WTC11 (cell line): ENCODE data around the gene TMEM245. TPM values are rescaled to one million over a fixed set of nuclear protein-coding genes. Genes with fewer than 3 reads are reported as not detected.

Experiments used
- ATAC-seq: fragments of 200-7000 bp; cut with Tn5 transposase; 2 replicates; pipeline ENCODE4 v1.10.0; 2021; ENCODE audit warnings: mild to moderate bottlenecking, moderate library complexity
- CTCF ChIA-PET: fragments of 300-600 bp; sonication (Branson Sonifier 250); formaldehyde crosslinking; loops from one replicate; lab custom pipeline; 2021; ENCODE audit warnings: antibody characterized with exemption; lab: Charles Lee
- POLR2A ChIA-PET: fragments of 350-600 bp; sonication (Branson Sonifier 250); formaldehyde crosslinking; loops from one replicate; lab custom pipeline; 2021; ENCODE audit warnings: antibody characterized with exemption; lab: Charles Lee
- DNase-seq: peaks from one replicate; pipeline ENCODE4 v3.0.0; 2021; ENCODE audit warnings: low spot score
- H3K27ac Mint-ChIP-seq: 2 replicates; pipeline ENCODE4 v1.8.0; 2021; ENCODE audit warnings: mixed read lengths
- H3K27me3 Mint-ChIP-seq: 2 replicates; pipeline ENCODE4 v1.8.0; 2021; ENCODE audit warnings: low read depth, mild to moderate bottlenecking, moderate library complexity, mixed read lengths
- H3K36me3 Mint-ChIP-seq: 2 replicates; pipeline ENCODE4 v1.8.0; 2021; ENCODE audit warnings: mixed read lengths
- H3K4me1 Mint-ChIP-seq: 2 replicates; pipeline ENCODE4 v1.8.0; 2022; ENCODE audit warnings: mixed read lengths
- H3K4me3 Mint-ChIP-seq: 2 replicates; pipeline ENCODE4 v1.8.0; 2021; ENCODE audit warnings: mild to moderate bottlenecking, moderate library complexity, mixed read lengths
- H3K9me3 Mint-ChIP-seq: 2 replicates; pipeline ENCODE4 v1.8.0; 2021; ENCODE audit warnings: mixed read lengths
- CBFB ChIP-seq: sonication (generic); formaldehyde crosslinking; IDR thresholded peaks from 2 replicates; pipeline ENCODE4 v1.8.1; 2022; ENCODE audit warnings: mild to moderate bottlenecking, low read depth, missing genetic modification reagents
- CREM ChIP-seq: sonication (generic); formaldehyde crosslinking; IDR thresholded peaks from 2 replicates; pipeline ENCODE4 v1.8.1; 2022; ENCODE audit warnings: mild to moderate bottlenecking, missing genetic modification reagents, moderate library complexity
- EMX1 ChIP-seq: fragments of 250-450 bp; sonication (Bioruptor Pico); IDR thresholded peaks from 2 replicates; pipeline ENCODE4 v1.8.0; 2021; ENCODE audit warnings: mild to moderate bottlenecking
- ESRRA ChIP-seq: sonication (generic); formaldehyde crosslinking; IDR thresholded peaks from 2 replicates; pipeline ENCODE4 v1.8.1; 2022; ENCODE audit warnings: mild to moderate bottlenecking, missing genetic modification reagents, borderline replicate concordance
- FOXP1 ChIP-seq: sonication (generic); formaldehyde crosslinking; IDR thresholded peaks from 2 replicates; pipeline ENCODE4 v1.8.0; 2022; ENCODE audit warnings: missing genetic modification reagents, mild to moderate bottlenecking, moderate library complexity, borderline replicate concordance
- IRF2 ChIP-seq: sonication (generic); formaldehyde crosslinking; IDR thresholded peaks from 2 replicates; pipeline ENCODE4 v1.8.0; 2022; ENCODE audit warnings: low read depth, missing genetic modification reagents, borderline replicate concordance
- MXD4 ChIP-seq: fragments of 250-450 bp; sonication (Bioruptor Pico); IDR thresholded peaks from 2 replicates; pipeline ENCODE4 v1.8.0; 2021; ENCODE audit warnings: mild to moderate bottlenecking, moderate library complexity, borderline replicate concordance
- NFATC4 ChIP-seq: fragments of 250-450 bp; sonication (Bioruptor Pico); IDR thresholded peaks from 2 replicates; pipeline ENCODE4 v1.9.0; 2021; ENCODE audit warnings: mild to moderate bottlenecking
- NFYB ChIP-seq: sonication (generic); formaldehyde crosslinking; conservative IDR thresholded peaks from 2 replicates; pipeline ENCODE4 v1.8.0; 2022; ENCODE audit warnings: low read depth, missing genetic modification reagents
- NR1H2 ChIP-seq: sonication (generic); formaldehyde crosslinking; IDR thresholded peaks from 2 replicates; pipeline ENCODE4 v1.9.0; 2021; ENCODE audit warnings: mild to moderate bottlenecking, moderate library complexity, missing genetic modification reagents
- RORB ChIP-seq: fragments of 250-450 bp; sonication (Bioruptor Pico); IDR thresholded peaks from 2 replicates; pipeline ENCODE4 v1.9.0; 2021; ENCODE audit warnings: mild to moderate bottlenecking
- TCF7 ChIP-seq: sonication (generic); formaldehyde crosslinking; IDR thresholded peaks from 2 replicates; pipeline ENCODE4 v1.8.0; 2022; ENCODE audit warnings: mild to moderate bottlenecking, low read depth, missing genetic modification reagents, moderate library complexity
- ZNF138 ChIP-seq: sonication (generic); formaldehyde crosslinking; conservative IDR thresholded peaks from 2 replicates; pipeline ENCODE4 v1.8.1; 2022; ENCODE audit warnings: mild to moderate bottlenecking, moderate library complexity, missing genetic modification reagents
- total RNA-seq: library from RNA; stranded (reverse); gene quantifications from 3 replicates; pipeline ENCODE4 v1.2.3, GENCODE V29; 2021
- TF ChIP-seq, protein P1 (sequence below): fragments of 250-450 bp; sonication (Bioruptor Pico); conservative IDR thresholded peaks from 2 replicates; pipeline ENCODE4 v1.9.0; 2021; ENCODE audit warnings: mild to moderate bottlenecking
- TF ChIP-seq, protein P2 (sequence below): sonication (generic); formaldehyde crosslinking; IDR thresholded peaks from 2 replicates; pipeline ENCODE4 v1.8.1; 2023; ENCODE audit warnings: mild to moderate bottlenecking, missing genetic modification reagents, moderate library complexity
- TF ChIP-seq, protein P3 (sequence below): sonication (generic); formaldehyde crosslinking; conservative IDR thresholded peaks from 2 replicates; pipeline ENCODE4 v1.8.1; 2022; ENCODE audit warnings: mild to moderate bottlenecking, missing genetic modification reagents
- TF ChIP-seq, protein P4 (sequence below): sonication (generic); formaldehyde crosslinking; IDR thresholded peaks from 2 replicates; pipeline ENCODE4 v1.8.0; 2023; ENCODE audit warnings: missing genetic modification reagents
- TF ChIP-seq, protein P5 (sequence below): fragments of 250-450 bp; sonication (Bioruptor Pico); IDR thresholded peaks from 2 replicates; pipeline ENCODE4 v2.1.2; 2022; ENCODE audit warnings: mild to moderate bottlenecking, moderate library complexity
- TF ChIP-seq, protein P6 (sequence below): sonication (generic); formaldehyde crosslinking; IDR thresholded peaks from 2 replicates; pipeline ENCODE4 v1.8.1; 2023; ENCODE audit warnings: mild to moderate bottlenecking, missing genetic modification reagents
- TF ChIP-seq, protein P7 (sequence below): sonication (generic); formaldehyde crosslinking; IDR thresholded peaks from 2 replicates; pipeline ENCODE4 v1.8.1; 2022; ENCODE audit warnings: low read depth, mild to moderate bottlenecking, moderate library complexity, missing genetic modification reagents, borderline replicate concordance
- TF ChIP-seq, protein P8 (sequence below): sonication (generic); formaldehyde crosslinking; IDR thresholded peaks from 2 replicates; pipeline ENCODE4 v1.8.1; 2023; ENCODE audit warnings: mild to moderate bottlenecking, missing genetic modification reagents, moderate library complexity

The TMEM245 gene
- total RNA-seq, 1 experiment from 2014 or later, result 40.8 TPM

DNA sequence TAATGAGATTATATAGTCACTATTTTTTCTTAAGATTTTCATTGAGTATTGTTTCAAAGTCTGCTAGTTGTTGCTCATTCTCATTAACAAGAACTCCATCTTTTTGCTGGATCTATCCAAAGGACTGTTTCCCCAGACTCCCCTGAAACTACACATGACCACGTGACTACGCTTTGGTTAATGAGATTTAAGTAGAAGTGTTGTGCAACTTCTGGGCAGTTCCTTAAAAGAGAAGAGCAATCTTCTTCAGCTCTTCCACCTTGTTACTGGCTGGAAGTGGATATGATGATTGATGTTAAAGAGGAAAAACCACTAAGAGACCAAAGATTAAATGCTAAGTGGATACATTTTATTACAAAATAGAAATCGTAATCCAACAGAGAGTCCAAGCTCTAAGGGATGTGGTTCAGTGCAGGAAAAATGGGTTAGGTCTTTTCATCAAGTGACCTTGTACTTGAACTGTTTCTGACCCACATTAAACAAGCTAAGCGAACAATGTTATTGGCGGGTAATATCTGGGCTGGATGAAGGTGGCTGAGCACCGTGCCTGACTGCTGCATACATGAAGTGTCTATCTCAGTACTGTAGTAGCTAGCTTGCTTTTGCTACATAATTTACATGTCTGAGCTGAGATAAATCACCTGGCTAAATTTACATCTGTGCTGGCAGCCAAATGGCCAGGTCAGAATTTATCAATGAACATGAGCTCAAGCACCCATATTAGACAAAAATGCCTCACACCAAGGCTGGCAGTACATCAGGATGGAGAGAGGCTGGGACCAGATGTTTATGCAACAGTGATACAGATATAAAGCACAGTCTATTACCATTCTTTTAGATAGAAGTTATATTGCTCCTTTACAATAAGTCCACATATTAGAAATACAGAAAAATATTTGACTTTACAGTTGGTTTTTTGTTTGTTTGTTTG is 98.9 kb downstream of the TMEM245 start (continued):
- TF ChIP-seq, protein P1, sequence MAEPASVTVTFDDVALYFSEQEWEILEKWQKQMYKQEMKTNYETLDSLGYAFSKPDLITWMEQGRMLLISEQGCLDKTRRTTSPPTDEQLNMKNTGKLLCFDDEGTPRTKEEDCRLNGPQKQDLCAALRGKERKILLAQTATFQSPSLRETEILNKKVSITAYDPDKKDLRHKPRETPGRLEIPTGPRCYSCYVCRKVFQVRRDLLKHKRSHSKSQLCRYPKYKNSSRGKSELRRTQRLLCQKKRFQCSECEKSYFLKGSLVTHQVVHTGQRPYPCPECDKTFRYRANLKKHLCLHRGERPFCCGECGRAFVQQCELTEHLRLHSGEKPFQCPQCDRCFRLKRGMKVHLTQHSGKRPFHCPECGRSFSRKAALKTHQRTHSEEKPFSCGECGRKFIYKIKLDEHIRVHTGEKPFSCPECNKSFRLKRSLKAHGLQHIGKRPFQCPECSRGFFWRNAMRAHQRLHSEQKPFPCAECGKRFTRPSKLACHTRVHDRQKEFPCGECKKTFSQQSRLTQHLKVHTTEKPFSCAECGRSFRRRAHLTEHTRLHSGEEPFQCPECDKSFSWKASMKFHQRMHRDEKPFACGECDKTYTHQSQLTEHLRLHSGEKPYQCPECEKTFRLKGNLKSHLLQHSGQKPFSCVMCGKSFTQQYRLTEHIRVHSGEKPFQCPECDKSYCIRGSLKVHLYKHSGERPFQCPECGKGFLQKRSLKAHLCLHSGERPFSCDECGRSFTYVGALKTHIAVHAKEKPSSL (CRISPR knock-in tag), result no peak
- no peak for TF ChIP-seq CREM
- TF ChIP-seq, protein P2, sequence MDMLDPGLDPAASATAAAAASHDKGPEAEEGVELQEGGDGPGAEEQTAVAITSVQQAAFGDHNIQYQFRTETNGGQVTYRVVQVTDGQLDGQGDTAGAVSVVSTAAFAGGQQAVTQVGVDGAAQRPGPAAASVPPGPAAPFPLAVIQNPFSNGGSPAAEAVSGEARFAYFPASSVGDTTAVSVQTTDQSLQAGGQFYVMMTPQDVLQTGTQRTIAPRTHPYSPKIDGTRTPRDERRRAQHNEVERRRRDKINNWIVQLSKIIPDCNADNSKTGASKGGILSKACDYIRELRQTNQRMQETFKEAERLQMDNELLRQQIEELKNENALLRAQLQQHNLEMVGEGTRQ (CRISPR knock-in tag), result no peak
- TF ChIP-seq FOXP1 (CRISPR knock-in tag), result no peak
- TF ChIP-seq, protein P3, sequence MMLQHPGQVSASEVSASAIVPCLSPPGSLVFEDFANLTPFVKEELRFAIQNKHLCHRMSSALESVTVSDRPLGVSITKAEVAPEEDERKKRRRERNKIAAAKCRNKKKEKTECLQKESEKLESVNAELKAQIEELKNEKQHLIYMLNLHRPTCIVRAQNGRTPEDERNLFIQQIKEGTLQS, result no peak
- TF ChIP-seq ESRRA (CRISPR knock-in tag), result no peak
- TF ChIP-seq NFATC4, result no peak
- TF ChIP-seq EMX1 (CRISPR knock-in tag), result no peak

DNA sequence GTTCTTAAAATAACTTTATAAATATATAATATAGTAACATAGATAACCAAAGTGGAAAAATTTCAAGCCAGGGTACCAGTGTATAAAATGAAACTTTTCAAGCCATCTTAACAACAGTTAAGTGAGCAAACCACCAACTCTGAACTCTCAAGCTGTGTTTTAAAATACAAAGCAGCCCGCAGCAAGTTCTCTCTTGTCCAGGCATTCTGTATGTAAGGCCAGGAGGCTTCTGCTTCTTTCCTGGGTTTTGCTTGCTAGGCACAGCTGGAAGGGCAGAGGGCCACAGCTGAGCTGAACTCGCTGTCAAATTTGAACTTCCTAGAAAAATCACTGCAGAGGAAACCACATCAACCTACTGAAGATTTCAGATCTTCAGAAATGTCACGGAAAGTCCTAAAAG is 99.6 kb downstream of the TMEM245 start:
- ATAC-seq (no peak), DNase-seq (no peak)
- H3K9me3 Mint-ChIP-seq, result no peaks in the 10 kb centered on the region
- H3K4me1 Mint-ChIP-seq, result peaks cover 16% of the 10 kb centered on the region
- no peak overlapping the region for H3K27ac Mint-ChIP-seq
- no peak overlapping the region for H3K4me3 Mint-ChIP-seq
- ChIA-PET POLR2A (no interaction called here), CTCF (no interaction called here)
- TF ChIP-seq ZNF138 (CRISPR knock-in tag) (no peak), NFYB (CRISPR knock-in tag) (no peak), TCF7 (CRISPR knock-in tag) (no peak), CBFB (CRISPR knock-in tag) (no peak)
- TF ChIP-seq, protein P4, sequence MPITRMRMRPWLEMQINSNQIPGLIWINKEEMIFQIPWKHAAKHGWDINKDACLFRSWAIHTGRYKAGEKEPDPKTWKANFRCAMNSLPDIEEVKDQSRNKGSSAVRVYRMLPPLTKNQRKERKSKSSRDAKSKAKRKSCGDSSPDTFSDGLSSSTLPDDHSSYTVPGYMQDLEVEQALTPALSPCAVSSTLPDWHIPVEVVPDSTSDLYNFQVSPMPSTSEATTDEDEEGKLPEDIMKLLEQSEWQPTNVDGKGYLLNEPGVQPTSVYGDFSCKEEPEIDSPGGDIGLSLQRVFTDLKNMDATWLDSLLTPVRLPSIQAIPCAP (CRISPR knock-in tag), result no peak
- TF ChIP-seq, protein P5, sequence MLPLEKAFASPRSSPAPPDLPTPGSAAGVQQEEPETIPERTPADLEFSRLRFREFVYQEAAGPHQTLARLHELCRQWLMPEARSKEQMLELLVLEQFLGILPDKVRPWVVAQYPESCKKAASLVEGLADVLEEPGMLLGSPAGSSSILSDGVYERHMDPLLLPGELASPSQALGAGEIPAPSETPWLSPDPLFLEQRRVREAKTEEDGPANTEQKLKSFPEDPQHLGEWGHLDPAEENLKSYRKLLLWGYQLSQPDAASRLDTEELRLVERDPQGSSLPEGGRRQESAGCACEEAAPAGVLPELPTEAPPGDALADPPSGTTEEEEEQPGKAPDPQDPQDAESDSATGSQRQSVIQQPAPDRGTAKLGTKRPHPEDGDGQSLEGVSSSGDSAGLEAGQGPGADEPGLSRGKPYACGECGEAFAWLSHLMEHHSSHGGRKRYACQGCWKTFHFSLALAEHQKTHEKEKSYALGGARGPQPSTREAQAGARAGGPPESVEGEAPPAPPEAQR, result no peak
- peaks cover 21% of the 10 kb centered on the region for H3K36me3 Mint-ChIP-seq
- H3K27me3 Mint-ChIP-seq, result no peaks in the 10 kb centered on the region

DNA sequence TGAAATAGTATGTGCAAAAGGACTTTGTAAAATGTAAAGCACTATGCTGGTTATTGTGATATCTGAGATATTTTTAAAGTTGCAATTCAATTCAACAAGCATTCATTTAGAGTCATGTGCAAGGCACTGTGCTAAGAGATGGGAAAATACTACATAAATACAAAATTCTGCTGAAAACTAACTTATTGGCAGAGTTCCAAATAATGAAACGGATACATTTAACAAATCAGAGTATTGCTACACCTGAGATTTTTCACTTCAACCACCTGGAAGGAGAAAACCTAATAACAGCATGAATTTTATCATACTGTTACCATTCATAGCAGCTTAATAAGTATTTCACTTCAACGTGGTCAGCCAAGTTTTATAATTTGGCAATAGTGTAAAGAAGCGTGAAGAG is 100.3 kb downstream of the TMEM245 start:
- Mint-ChIP-seq H3K27ac (no peak overlapping the region), H3K36me3 (peaks cover 21% of the 10 kb centered on the region), H3K27me3 (no peaks in the 10 kb centered on the region), H3K4me3 (no peak overlapping the region), H3K9me3 (no peaks in the 10 kb centered on the region), H3K4me1 (peaks cover 17% of the 10 kb centered on the region)
- POLR2A ChIA-PET, result no interaction called here
- ATAC-seq (no peak), DNase-seq (no peak)
- CTCF ChIA-PET, result no interaction called here
- TF ChIP-seq MXD4 (CRISPR knock-in tag) (no peak), RORB (CRISPR knock-in tag) (no peak), NR1H2 (CRISPR knock-in tag) (no peak), IRF2 (CRISPR knock-in tag) (no peak), NFYB (CRISPR knock-in tag) (no peak), CREM (no peak)
- TF ChIP-seq, protein P6, sequence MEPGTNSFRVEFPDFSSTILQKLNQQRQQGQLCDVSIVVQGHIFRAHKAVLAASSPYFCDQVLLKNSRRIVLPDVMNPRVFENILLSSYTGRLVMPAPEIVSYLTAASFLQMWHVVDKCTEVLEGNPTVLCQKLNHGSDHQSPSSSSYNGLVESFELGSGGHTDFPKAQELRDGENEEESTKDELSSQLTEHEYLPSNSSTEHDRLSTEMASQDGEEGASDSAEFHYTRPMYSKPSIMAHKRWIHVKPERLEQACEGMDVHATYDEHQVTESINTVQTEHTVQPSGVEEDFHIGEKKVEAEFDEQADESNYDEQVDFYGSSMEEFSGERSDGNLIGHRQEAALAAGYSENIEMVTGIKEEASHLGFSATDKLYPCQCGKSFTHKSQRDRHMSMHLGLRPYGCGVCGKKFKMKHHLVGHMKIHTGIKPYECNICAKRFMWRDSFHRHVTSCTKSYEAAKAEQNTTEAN, result no peak
- TF ChIP-seq, protein P7, sequence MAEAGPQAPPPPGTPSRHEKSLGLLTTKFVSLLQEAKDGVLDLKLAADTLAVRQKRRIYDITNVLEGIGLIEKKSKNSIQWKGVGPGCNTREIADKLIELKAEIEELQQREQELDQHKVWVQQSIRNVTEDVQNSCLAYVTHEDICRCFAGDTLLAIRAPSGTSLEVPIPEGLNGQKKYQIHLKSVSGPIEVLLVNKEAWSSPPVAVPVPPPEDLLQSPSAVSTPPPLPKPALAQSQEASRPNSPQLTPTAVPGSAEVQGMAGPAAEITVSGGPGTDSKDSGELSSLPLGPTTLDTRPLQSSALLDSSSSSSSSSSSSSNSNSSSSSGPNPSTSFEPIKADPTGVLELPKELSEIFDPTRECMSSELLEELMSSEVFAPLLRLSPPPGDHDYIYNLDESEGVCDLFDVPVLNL, result no peak
- TF ChIP-seq, protein P8, sequence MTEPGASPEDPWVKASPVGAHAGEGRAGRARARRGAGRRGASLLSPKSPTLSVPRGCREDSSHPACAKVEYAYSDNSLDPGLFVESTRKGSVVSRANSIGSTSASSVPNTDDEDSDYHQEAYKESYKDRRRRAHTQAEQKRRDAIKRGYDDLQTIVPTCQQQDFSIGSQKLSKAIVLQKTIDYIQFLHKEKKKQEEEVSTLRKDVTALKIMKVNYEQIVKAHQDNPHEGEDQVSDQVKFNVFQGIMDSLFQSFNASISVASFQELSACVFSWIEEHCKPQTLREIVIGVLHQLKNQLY (CRISPR knock-in tag), result no peak
